Endothelial cell of umbilical vein (primary cell): ENCODE results near the gene ZNF282. TPM values are rescaled to one million over a fixed set of nuclear protein-coding genes. Genes with fewer than 3 reads are reported as not detected.

Experiments used
- BruUV-seq: library from RNA; stranded (reverse); fragments of 400-500 nt; replicated peaks from 2 replicates; lab custom pipeline; 2021; lab: Mats Ljungman, UMichigan
- CTCF ChIA-PET: fragments of 300-600, 350-600 bp; sonication (Branson Sonifier 250); formaldehyde crosslinking; loops from one replicate; lab custom pipeline; 2021; ENCODE audit warnings: antibody characterized with exemption, inconsistent platforms; lab: Charles Lee
- POLR2A ChIA-PET: fragments of 300-600, 350-600 bp; sonication (Branson Sonifier 250); formaldehyde crosslinking; loops from one replicate; lab custom pipeline; 2021; ENCODE audit warnings: antibody characterized with exemption, inconsistent platforms; lab: Charles Lee
- DNase-seq: peaks from one replicate; pipeline ENCODE4 v3.0.0-alpha.2; 2011; ENCODE audit warnings: low read depth, low spot score
- FAIRE-seq: peaks from 2 replicates; lab custom pipeline; 2011; peaks lifted over from hg19 to GRCh38; lab: Jason Lieb, UNC
- H2AFZ ChIP-seq: 2 replicates; pipeline ENCODE4 v1.6.0; 2012; ENCODE audit warnings: low read depth, low read length, control low read depth, inconsistent platforms
- H3K27ac ChIP-seq: 2 replicates; pipeline ENCODE4 v1.5.1; 2011; ENCODE audit warnings: low read depth, mild to moderate bottlenecking, control low read depth, low read length, moderate library complexity; ENCODE audit not compliant: insufficient read depth
- H3K27me3 ChIP-seq, 2 experiments: 2 replicates each; pipeline versions ENCODE4 v1.6.0 to v1.6.1; 2011; ENCODE audit warnings: low read length in 2 of 2, mixed read lengths in 1 of 2; ENCODE audit not compliant: control insufficient read depth in 2 of 2, insufficient read depth in 2 of 2
- H3K36me3 ChIP-seq, 2 experiments: 2 replicates in 1 of 2; 3 replicates in 1 of 2; pipeline ENCODE4 v1.5.1; 2011; ENCODE audit warnings: low read length in 2 of 2, mild to moderate bottlenecking in 1 of 2, moderate library complexity in 1 of 2; ENCODE audit not compliant: control insufficient read depth in 2 of 2, insufficient read depth in 2 of 2; ENCODE audit errors: extremely low read depth in 1 of 2
- H3K4me1 ChIP-seq: 3 replicates; pipeline ENCODE4 v1.5.1; 2011; ENCODE audit warnings: mild to moderate bottlenecking, low read length; ENCODE audit not compliant: control insufficient read depth, insufficient read depth; ENCODE audit errors: extremely low read depth
- H3K4me2 ChIP-seq: 2 replicates; pipeline ENCODE4 v1.6.1; 2011; ENCODE audit warnings: low read length, control low read depth, mixed read lengths; ENCODE audit not compliant: insufficient read depth
- H3K4me3 ChIP-seq, 3 experiments: fragments of 200-600 bp in 1 of 3; sonication (generic), shearing (Covaris generic) in 1 of 3; replicated peaks in 1 of 3; 2 replicates each; pipeline ENCODE4 v1.5.1; 2011 to 2016; ENCODE audit warnings: control low read depth in 3 of 3, low read length in 3 of 3, mild to moderate bottlenecking in 2 of 3, inconsistent platforms in 1 of 3, low read depth in 1 of 3, moderate library complexity in 1 of 3; ENCODE audit not compliant: insufficient read depth in 1 of 3
- H3K79me2 ChIP-seq: 2 replicates; pipeline ENCODE4 v1.6.0; 2012; ENCODE audit warnings: low read length, inconsistent platforms; ENCODE audit not compliant: control insufficient read depth, insufficient read depth
- H3K9ac ChIP-seq: replicated peaks from 2 replicates; pipeline ENCODE3; 2011; ENCODE audit warnings: low read length, control low read depth; ENCODE audit not compliant: insufficient read depth; ENCODE audit errors: extremely low read depth
- H3K9me1 ChIP-seq: replicated peaks from 3 replicates; pipeline ENCODE4 v1.6.0; 2011; ENCODE audit warnings: mild to moderate bottlenecking, low read length; ENCODE audit not compliant: control insufficient read depth, insufficient read depth; ENCODE audit errors: extremely low read depth
- H3K9me3 ChIP-seq: replicated peaks from 2 replicates; pipeline ENCODE4 v1.5.1; 2012; ENCODE audit warnings: low read length, inconsistent platforms; ENCODE audit not compliant: control insufficient read depth, insufficient read depth
- H4K20me1 ChIP-seq: replicated peaks from 2 replicates; pipeline ENCODE3; 2011; ENCODE audit warnings: mild to moderate bottlenecking, low read length; ENCODE audit not compliant: control insufficient read depth, insufficient read depth; ENCODE audit errors: extremely low read depth
- EZH2 ChIP-seq: IDR thresholded peaks from 2 replicates; pipeline ENCODE4 v1.6.1; 2012; ENCODE audit warnings: borderline replicate concordance, low read depth, mild to moderate bottlenecking, moderate library complexity, low read length, inconsistent platforms; ENCODE audit not compliant: severe bottlenecking
- FOS ChIP-seq: IDR thresholded peaks from 2 replicates; pipeline ENCODE4 v1.6.1; 2011; ENCODE audit warnings: mild to moderate bottlenecking, low read length, moderate library complexity, borderline replicate concordance; ENCODE audit not compliant: insufficient read depth
- GATA2 ChIP-seq: IDR thresholded peaks from 2 replicates; pipeline ENCODE4 v1.7.0; 2011; ENCODE audit warnings: low read depth, mild to moderate bottlenecking, moderate library complexity, mixed read lengths, low read length; ENCODE audit not compliant: insufficient read length, insufficient read depth
- JUN ChIP-seq: IDR thresholded peaks from 2 replicates; pipeline ENCODE4 v1.6.1; 2011; ENCODE audit warnings: borderline replicate concordance, low read depth; ENCODE audit not compliant: insufficient read length, insufficient read depth
- MYC ChIP-seq: IDR thresholded peaks from one replicate; pipeline ENCODE4 v1.6.1; 2011; ENCODE audit warnings: mild to moderate bottlenecking, low read depth, low read length
- POLR2A ChIP-seq: IDR thresholded peaks from 2 replicates; pipeline ENCODE4 v1.6.1; 2012; ENCODE audit warnings: low read depth, mild to moderate bottlenecking, control low read depth, low read length
- POLR2AphosphoS5 ChIP-seq: IDR thresholded peaks from 2 replicates; pipeline ENCODE4 v1.6.1; 2012; ENCODE audit warnings: low read depth, mild to moderate bottlenecking, control low read depth, low read length, moderate library complexity; ENCODE audit not compliant: insufficient read depth
- dilution Hi-C: fragments of 300-500 bp; cut with MboI; formaldehyde crosslinking; loops from one replicate; pipeline ENCODE4 v1.15.0; 2019; ENCODE audit warnings: low sequenced_read_pairs; ENCODE audit not compliant: extremely low pct_ligation_motif_present
- intact Hi-C: fragments of 100-400 bp; cut with micrococcal nuclease; formaldehyde crosslinking; loops from one replicate; pipeline ENCODE4 v1.10.0; 2022
- polyA plus RNA-seq, 4 experiments: library from polyadenylated mRNA; depleted of rRNA in 3 of 4; stranded (reverse) in 3 of 4; unstranded in 1 of 4; fragments of >200 nt; gene quantifications; 2 replicates each; pipeline versions ENCODE4 v1.2.1 to v1.2.3, GENCODE V29; 2011 to 2012; ENCODE audit warnings: missing spikeins in 1 of 4
- total RNA-seq: library from RNA; stranded (reverse); gene quantifications from 2 replicates; pipeline ENCODE4 v1.2.3, GENCODE V29; 2021
- TF ChIP-seq, protein P1 (sequence below), 2 donors: IDR thresholded peaks; 1 replicate in 1 of 2; 2 replicates in 1 of 2; pipeline ENCODE4 v1.5.1; 2011; ENCODE audit warnings: low read length in 2 of 2, mild to moderate bottlenecking in 2 of 2, moderate library complexity in 2 of 2, control low read depth in 1 of 2, inconsistent platforms in 1 of 2, low read depth in 1 of 2; ENCODE audit not compliant: insufficient read depth in 1 of 2; ENCODE audit errors: extremely low read depth in 1 of 2
- TF ChIP-seq, protein P2 (sequence below): IDR thresholded peaks from 2 replicates; pipeline ENCODE4 v1.6.1; 2011; ENCODE audit not compliant: insufficient read depth, insufficient read length

The ZNF282 gene
- total and polyA plus RNA-seq, 2 donors (not counting 3 experiments of a cell fraction or from before 2014, with no cell fraction given), result 20.0 to 34.4 TPM

DNA sequence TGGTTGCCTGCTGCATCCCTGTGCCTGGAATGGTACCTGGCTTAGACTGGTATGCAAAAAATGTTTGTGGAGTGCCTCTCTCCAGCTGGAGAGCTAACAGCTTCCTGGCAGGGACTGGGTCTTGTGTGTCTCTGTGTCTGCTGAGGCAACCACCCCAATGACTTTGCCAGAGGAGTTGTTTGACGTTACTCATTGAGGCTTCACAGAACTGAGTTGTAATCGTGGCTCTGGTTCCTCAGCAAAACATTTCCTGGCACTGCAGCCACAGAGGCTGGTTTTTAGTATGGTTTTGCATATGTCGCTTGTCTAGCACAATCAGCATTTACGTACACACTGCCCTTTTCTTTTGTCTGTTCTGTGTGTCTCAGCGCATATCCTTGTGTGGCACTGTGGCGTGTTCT lies 7.5 kb downstream of the ZNF282 start:
- no peak overlapping the region for H3K27ac ChIP-seq
- no peaks in the 10 kb centered on the region for H3K9me3 ChIP-seq
- no peaks in the 10 kb centered on the region for H4K20me1 ChIP-seq
- no peak for TF ChIP-seq MYC
- no peak for TF ChIP-seq JUN
- no peak for TF ChIP-seq EZH2
- no peak for TF ChIP-seq POLR2A
- TF ChIP-seq, protein P1, sequence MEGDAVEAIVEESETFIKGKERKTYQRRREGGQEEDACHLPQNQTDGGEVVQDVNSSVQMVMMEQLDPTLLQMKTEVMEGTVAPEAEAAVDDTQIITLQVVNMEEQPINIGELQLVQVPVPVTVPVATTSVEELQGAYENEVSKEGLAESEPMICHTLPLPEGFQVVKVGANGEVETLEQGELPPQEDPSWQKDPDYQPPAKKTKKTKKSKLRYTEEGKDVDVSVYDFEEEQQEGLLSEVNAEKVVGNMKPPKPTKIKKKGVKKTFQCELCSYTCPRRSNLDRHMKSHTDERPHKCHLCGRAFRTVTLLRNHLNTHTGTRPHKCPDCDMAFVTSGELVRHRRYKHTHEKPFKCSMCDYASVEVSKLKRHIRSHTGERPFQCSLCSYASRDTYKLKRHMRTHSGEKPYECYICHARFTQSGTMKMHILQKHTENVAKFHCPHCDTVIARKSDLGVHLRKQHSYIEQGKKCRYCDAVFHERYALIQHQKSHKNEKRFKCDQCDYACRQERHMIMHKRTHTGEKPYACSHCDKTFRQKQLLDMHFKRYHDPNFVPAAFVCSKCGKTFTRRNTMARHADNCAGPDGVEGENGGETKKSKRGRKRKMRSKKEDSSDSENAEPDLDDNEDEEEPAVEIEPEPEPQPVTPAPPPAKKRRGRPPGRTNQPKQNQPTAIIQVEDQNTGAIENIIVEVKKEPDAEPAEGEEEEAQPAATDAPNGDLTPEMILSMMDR (IDR thresholded peaks at IDR 0.05; ENCODE audit: extremely low read depth in 1 of 2, insufficient read depth in 1 of 2, low read depth in 1 of 2, low read length in 2 of 2), result no peak
- no peak for TF ChIP-seq FOS
- TF ChIP-seq POLR2AphosphoS5, result no peak
- no peak for TF ChIP-seq GATA2
- TF ChIP-seq, protein P2, sequence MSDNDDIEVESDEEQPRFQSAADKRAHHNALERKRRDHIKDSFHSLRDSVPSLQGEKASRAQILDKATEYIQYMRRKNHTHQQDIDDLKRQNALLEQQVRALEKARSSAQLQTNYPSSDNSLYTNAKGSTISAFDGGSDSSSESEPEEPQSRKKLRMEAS, result no peak
- H3K9ac ChIP-seq, result no peak overlapping the region
- H3K4me2 ChIP-seq, result no peak overlapping the region
- H2AFZ ChIP-seq, result no peak overlapping the region
- peaks cover 8 to 49% of the 10 kb centered on the region in 2 experiments for H3K36me3 ChIP-seq
- FAIRE-seq, result no peak
- H3K4me3 ChIP-seq, result no peak overlapping the region
- no peaks in the 10 kb centered on the region for H3K9me1 ChIP-seq
- dilution Hi-C loops, result no loop called here
- no peak for DNase-seq
- BruUV-seq, result no TSS peak
- H3K79me2 ChIP-seq, result peaks cover 45% of the 10 kb centered on the region
- intact Hi-C loops, result no loop called here
- CTCF ChIA-PET, result no interaction called here
- no peaks in the 10 kb centered on the region for H3K27me3 ChIP-seq
- POLR2A ChIA-PET, result no interaction called here
- peaks cover 13% of the 10 kb centered on the region for H3K4me1 ChIP-seq
